Chondrocyte (in vitro differentiated cells): ENCODE results near the gene BCL6. TPM values are rescaled to one million over a fixed set of nuclear protein-coding genes. Genes with fewer than 3 reads are reported as not detected.

Experiments
- DNase-seq: peaks from one replicate; pipeline ENCODE4 v3.0.0; 2021; ENCODE audit warnings: mixed read lengths, low spot score
- H3K27ac Mint-ChIP-seq: one replicate; pipeline ENCODE4 v1.8.0; 2021; ENCODE audit warnings: mild to moderate bottlenecking, moderate library complexity, mixed read lengths; ENCODE audit not compliant: unreplicated experiment
- H3K27me3 Mint-ChIP-seq: 2 replicates; pipeline ENCODE4 v1.8.0; 2021; ENCODE audit warnings: low read depth, mixed read lengths
- H3K36me3 Mint-ChIP-seq: 2 replicates; pipeline ENCODE4 v1.8.0; 2021; ENCODE audit warnings: low read depth, mixed read lengths
- H3K4me1 Mint-ChIP-seq: 2 replicates; pipeline ENCODE4 v1.8.0; 2021; ENCODE audit warnings: low read depth, mild to moderate bottlenecking, mixed read lengths
- H3K4me3 Mint-ChIP-seq: one replicate; pipeline ENCODE4 v1.8.0; 2021; ENCODE audit warnings: mild to moderate bottlenecking, moderate library complexity, mixed read lengths; ENCODE audit not compliant: unreplicated experiment
- H3K9me3 Mint-ChIP-seq: 2 replicates; pipeline ENCODE4 v1.8.0; 2021; ENCODE audit warnings: low read depth, mixed read lengths
- CTCF ChIP-seq: fragments of 200-600 bp; sonication (generic); IDR thresholded peaks from 2 replicates; pipeline ENCODE4 v1.5.0; 2021; ENCODE audit warnings: antibody characterized with exemption, mild to moderate bottlenecking, moderate library complexity
- total RNA-seq: library from RNA; stranded (reverse); gene quantifications from 3 replicates; pipeline ENCODE4 v1.2.1, GENCODE V29; 2021

Gene BCL6
- total RNA-seq, 1 donor from 2014 or later = 46.7 TPM

GRCh38 chr3:187788984-187789857, 44.0 kb upstream of the BCL6 start:
- Mint-ChIP-seq H3K4me3 (no peak overlapping the region), H3K9me3 (no peaks in the 10 kb centered on the region), H3K36me3 (no peaks in the 10 kb centered on the region), H3K27me3 (peaks cover 3% of the 10 kb centered on the region), H3K27ac (no peak overlapping the region), H3K4me1 (no peaks in the 10 kb centered on the region)
- TF ChIP-seq CTCF = no peak
- no peak for DNase-seq

GRCh38 chr3:187783098-187783497, 37.8 kb upstream of the BCL6 start:
- TF ChIP-seq CTCF = no peak
- no peaks in the 10 kb centered on the region for H3K36me3 Mint-ChIP-seq
- H3K27ac Mint-ChIP-seq = no peak overlapping the region
- H3K9me3 Mint-ChIP-seq = no peaks in the 10 kb centered on the region
- DNase-seq = no peak
- no peak overlapping the region for H3K4me3 Mint-ChIP-seq
- H3K4me1 Mint-ChIP-seq = peaks cover 4% of the 10 kb centered on the region
- H3K27me3 Mint-ChIP-seq = no peaks in the 10 kb centered on the region

GRCh38 chr3:187782006-187782405, 36.7 kb upstream of the BCL6 start:
- Mint-ChIP-seq H3K4me3 (no peak overlapping the region), H3K36me3 (no peaks in the 10 kb centered on the region), H3K27ac (no peak overlapping the region)

GRCh38 chr3:187781001-187781400, 35.7 kb upstream of the BCL6 start:
- Mint-ChIP-seq H3K4me1 (peaks cover 10% of the 10 kb centered on the region), H3K36me3 (no peaks in the 10 kb centered on the region), H3K4me3 (no peak overlapping the region), H3K9me3 (no peaks in the 10 kb centered on the region), H3K27me3 (no peaks in the 10 kb centered on the region), H3K27ac (no peak overlapping the region)
- no peak for TF ChIP-seq CTCF
- no peak for DNase-seq

More at GRCh38 chr3:187782006-187782405, 36.7 kb upstream of the BCL6 start:
- DNase-seq = no peak
- H3K4me1 Mint-ChIP-seq = peaks cover 10% of the 10 kb centered on the region
- TF ChIP-seq CTCF = no peak
- H3K9me3 Mint-ChIP-seq = no peaks in the 10 kb centered on the region
- H3K27me3 Mint-ChIP-seq = no peaks in the 10 kb centered on the region

- Mint-ChIP-seq H3K4me1 (peaks cover 10% of the 10 kb centered on the region), H3K27me3 (no peaks in the 10 kb centered on the region), H3K36me3 (no peaks in the 10 kb centered on the region), H3K9me3 (no peaks in the 10 kb centered on the region), H3K4me3 (no peak overlapping the region), H3K27ac (no peak overlapping the region)
- DNase-seq = no peak
- no peak for TF ChIP-seq CTCF
These were observed 33.5 kb upstream of the BCL6 start for GRCh38 chr3:187778726-187779125.
